GM18907 (cell line): ENCODE measurements around the gene MYO3A.

Experiments used
- ATAC-seq: cut with Tn5 transposase; IDR thresholded peaks from one replicate; pipeline ENCODE4 v1.9.1; 2021; ENCODE audit warnings: mild to moderate bottlenecking, moderate library complexity; ENCODE audit not compliant: unreplicated experiment

MYO3A gene, protein sequence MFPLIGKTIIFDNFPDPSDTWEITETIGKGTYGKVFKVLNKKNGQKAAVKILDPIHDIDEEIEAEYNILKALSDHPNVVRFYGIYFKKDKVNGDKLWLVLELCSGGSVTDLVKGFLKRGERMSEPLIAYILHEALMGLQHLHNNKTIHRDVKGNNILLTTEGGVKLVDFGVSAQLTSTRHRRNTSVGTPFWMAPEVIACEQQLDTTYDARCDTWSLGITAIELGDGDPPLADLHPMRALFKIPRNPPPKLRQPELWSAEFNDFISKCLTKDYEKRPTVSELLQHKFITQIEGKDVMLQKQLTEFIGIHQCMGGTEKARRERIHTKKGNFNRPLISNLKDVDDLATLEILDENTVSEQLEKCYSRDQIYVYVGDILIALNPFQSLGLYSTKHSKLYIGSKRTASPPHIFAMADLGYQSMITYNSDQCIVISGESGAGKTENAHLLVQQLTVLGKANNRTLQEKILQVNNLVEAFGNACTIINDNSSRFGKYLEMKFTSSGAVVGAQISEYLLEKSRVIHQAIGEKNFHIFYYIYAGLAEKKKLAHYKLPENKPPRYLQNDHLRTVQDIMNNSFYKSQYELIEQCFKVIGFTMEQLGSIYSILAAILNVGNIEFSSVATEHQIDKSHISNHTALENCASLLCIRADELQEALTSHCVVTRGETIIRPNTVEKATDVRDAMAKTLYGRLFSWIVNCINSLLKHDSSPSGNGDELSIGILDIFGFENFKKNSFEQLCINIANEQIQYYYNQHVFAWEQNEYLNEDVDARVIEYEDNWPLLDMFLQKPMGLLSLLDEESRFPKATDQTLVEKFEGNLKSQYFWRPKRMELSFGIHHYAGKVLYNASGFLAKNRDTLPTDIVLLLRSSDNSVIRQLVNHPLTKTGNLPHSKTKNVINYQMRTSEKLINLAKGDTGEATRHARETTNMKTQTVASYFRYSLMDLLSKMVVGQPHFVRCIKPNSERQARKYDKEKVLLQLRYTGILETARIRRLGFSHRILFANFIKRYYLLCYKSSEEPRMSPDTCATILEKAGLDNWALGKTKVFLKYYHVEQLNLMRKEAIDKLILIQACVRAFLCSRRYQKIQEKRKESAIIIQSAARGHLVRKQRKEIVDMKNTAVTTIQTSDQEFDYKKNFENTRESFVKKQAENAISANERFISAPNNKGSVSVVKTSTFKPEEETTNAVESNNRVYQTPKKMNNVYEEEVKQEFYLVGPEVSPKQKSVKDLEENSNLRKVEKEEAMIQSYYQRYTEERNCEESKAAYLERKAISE (N-terminal part only)

GRCh38 chr10:25933653-25934608, at the start of gene MYO3A:
Gene MYO3A (plus strand): TSS chr10:25934229. CDS start chr10:25952111, 17,882 bp downstream.
- no peak for ATAC-seq

GRCh38 chr10:25888627-25889026, 45.4 kb upstream of the MYO3A start:
- no peak for ATAC-seq

GRCh38 chr10:25890995-25891394, 43.0 kb upstream of the MYO3A start:
- no peak for ATAC-seq

GRCh38 chr10:25895856-25896255, 38.2 kb upstream of the MYO3A start:
- no peak for ATAC-seq

- no peak for ATAC-seq
Observed at GRCh38 chr10:25896421-25896820, 37.6 kb upstream of the MYO3A start.

DNA sequence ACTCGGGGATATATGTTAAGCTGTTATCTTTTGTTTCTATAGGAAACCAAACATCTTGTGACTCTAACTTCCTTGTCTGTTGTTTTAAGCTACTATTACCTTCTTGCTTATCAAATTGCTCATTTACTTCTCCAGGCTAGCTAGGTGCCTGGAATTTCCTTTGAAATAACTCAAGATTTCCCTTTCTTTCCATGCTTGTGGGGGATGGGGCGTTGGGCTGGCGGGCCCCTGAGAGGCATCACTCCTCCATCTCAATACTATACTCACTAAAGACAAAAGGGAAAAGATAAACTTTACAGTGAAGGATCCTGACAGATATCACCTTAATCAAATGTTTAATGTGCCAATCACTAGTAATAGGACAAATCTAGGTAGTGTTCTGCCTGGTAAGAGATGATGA, 34.7 kb upstream of the MYO3A start:
- no peak for ATAC-seq

DNA sequence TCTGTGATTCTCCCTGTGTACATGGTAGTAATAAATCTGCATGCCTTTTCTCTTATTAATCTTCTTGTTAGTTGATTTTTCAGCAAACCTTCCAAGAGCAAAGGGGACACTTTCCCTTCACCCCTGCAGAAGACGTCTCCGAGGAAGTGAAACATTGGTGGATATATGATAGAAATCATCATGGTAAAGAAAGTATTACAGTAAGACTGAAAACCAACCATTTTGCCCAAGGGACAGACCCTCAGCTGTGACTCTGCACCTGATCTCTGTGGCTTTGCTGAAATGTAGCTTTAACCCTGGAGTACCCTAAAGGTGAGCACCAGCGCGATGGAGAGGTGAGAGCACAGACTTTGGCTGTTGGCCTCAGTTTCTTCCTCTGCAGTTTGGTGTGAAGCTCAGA, 32.8 kb upstream of the MYO3A start:
- peak; percentile 55 for ATAC-seq

GRCh38 chr10:25902002-25902401, 32.0 kb upstream of the MYO3A start:
- ATAC-seq: peak; percentile 66

DNA sequence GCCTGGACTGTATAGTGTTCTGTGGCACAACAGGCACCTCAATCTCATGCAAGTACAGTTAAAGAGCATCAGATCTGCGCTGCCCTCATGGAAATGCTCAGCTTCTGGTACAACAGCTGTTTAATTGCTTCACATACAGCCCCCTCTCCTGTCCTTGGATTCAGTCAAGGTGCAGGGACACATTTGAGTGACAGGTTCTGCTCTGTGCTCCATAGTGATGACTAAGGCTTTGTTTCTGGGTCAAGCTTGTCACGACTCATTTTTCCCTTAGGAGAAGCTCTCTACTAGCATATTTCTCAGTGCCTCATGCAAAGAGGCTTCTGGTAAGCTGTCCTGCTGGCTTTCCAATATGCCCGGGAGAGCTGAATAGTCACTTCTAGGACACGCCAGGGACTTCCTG, 26.8 kb upstream of the MYO3A start:
- no peak for ATAC-seq

DNA sequence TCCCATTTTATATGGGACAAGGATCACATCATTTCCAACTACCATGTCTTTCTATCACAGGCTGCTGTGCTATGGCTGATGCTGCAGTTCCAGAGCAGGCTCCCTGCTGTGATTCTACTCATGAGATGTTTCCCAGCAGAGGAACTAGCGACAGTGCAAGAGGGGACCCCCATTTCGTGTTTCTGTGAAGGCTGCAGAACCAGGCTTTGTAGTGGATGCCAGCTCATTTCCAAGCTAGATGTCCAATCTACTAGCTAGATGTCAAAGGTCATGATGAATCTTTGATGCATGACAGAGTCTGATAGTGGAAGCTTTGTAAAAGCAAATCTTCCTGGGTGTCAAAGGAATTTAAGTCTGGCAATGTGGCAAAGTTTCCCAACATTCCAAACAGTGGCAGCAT, 21.2 kb upstream of the MYO3A start:
- ATAC-seq: no peak

GRCh38 chr10:25914776-25915175, 19.3 kb upstream of the MYO3A start:
- no peak for ATAC-seq

DNA sequence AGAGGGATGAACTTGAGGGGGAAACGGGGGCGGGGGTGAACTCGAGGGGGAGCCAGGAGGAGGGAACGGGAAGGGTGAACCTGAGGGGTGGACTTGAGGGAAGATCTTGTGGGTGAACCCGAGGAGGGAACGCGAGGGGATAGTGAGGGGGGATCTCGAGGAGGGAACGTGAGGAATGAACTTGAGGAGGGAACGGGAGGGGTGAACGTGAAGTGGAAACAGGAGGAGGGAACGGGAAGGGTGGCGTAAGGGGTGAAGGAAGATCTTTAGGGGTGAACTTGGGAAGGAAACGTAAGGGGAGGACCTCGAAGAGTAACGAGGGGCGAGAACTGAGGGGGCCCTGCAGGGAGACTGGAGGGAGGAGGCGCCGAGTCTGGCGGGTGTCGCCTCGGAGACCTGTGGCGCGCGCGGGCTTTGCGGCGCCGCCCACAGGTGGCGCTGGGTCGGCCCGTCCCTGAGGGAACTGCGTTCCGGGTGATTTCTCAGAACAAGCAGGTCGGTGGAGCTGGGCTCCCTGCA, 651 bp downstream of the MYO3A start:
- peak; percentile 66 for ATAC-seq

DNA sequence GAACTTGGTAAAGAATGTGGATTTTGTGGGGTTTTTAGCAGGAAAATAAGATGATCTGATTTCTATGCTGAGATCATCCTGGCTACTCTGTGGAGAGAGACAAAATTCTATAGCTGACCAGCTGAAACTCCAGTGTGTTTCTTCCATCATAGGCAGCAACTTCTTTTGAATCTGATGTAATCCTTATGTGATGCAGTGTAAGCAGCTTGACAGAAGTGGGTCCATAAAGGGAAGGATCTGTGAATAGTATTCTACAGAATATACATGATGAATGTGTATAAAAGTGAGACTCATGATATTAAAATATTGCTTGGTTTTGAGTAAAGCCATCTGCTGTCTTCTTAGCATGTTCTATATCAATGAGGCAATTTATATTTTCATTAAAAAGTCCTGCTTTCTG, 4.4 kb downstream of the MYO3A start:
- ATAC-seq: no peak

- ATAC-seq: no peak
Observed at GRCh38 chr10:25944771-25945170, 10.7 kb downstream of the MYO3A start.

GRCh38 chr10:25952857-25953256, 18.8 kb downstream of the MYO3A start:
- ATAC-seq: no peak

DNA sequence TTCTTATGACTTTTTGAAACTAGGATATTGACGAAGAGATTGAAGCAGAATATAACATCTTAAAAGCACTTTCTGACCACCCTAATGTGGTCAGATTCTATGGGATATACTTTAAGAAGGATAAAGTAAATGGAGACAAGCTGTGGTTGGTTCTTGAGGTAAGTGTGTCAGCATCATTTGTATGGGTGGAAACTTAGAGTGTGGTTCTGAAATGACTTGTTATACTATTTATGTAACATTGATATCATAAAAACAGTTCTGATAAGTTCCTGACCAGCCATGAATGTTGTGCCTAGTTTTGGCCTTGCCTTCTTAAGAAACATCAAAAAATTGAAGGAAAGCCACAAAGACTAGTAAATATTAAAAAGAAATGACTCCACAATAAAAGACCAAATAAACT, 20.8 kb downstream of the MYO3A start:
- no peak for ATAC-seq

DNA sequence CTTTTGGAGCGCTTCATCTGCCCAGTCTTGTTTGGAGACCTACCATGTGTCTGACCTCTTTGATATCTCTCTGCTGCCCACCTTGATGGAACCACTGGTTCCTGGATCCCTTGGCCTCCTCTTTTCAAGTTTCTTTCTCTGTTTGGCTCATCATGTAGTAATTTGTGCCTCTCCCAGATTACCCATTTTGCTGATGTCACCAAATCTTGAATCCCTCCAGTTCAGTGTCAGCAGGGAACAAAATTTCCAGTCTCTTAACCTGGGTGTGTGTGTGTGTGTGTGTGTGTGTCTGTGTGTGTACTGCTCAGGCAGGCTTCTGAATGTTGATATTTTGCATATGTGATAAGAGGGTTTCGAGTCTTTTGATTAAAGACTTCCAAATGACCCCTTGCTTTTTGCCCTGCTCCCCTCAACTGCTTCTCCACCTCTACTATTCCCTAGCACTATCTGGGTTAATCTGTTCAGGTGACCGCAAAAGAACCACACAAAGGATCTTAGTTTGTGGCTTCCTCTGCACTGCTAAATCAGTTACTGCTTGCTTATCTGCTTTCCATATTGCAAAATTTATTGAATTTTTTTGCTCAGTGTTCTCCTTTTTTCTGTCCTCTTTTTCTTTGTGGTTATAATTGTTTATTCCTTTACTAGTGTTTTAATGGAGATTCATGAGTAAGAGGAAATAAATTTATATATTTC, 25.7 kb downstream of the MYO3A start:
- no peak for ATAC-seq

DNA sequence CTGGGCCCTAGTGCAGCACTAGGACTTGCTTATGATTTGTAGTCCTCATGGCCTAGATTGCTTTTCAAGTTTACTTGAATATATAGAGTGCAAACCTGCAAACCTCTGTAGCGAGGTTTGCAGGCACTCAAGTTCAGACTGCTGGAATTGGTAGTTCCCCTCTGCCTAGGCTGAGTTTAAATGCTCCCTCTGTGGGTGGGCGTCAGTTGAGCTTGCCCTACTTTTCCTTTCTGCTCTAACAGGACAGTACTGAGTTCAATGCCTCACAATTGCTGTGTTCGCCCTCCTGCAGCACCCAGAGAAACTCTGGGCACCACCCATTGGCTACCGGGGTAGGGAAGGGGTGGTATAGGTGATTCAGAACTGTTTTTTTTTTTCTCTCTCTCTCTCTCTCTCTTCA, 31.6 kb downstream of the MYO3A start:
- ATAC-seq: no peak

DNA sequence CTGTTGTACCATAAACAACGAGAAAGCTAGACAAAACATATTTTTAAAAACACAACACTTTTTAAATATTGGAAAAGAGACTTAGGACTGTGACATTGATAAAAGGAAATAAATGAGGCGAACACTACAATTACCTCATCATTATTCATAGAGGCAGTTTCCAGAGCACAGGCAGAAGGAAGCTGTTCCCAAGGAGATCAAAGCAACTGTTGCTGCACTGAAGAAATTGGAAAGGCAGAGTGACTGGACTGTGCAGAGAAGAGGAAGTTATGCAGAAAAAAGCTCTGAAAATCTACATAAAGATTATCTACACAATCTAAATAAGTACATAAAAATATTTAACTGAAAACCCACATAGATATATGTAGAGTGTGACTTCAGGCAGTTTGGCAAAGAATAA, 32.8 kb downstream of the MYO3A start:
- no peak for ATAC-seq
